ENCODE results near the gene CBFA2T3.

The CBFA2T3 gene

DNA sequence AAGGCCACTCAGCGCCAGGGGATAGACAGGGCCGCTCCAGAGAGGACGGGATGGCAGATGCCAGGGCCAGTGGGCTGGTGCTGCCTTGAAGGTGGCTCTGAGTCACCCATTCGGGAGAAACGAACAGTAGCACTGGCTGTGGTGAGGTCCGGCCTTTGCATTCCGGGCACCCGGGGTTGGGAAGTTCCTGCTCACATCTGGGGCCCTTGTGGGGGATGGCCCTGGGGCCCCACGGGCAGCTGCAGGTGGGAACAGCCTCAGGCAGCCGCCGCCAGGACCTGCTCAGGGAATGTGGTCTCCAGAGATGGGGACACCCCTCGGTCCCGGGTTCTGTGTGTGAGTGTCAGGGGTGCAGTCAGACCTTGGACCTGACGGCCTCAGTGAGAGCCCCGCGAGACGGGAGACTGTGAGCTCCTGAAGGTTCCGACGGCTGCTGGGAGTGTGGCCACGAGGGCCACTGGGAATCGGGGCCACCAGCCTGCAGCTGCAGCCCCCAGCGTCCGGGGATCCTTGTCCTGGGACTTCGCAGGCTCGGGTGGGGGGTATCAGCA lies 1.4 kb downstream of the CBFA2T3 start:
- Mint-ChIP-seq H3K27ac (no peak overlapping the region), H3K36me3 (ENCODE audit: low read depth) (no peaks in the 10 kb centered on the region), H3K27me3 (ENCODE audit: low read depth) (peaks cover 13% of the 10 kb centered on the region), H3K4me1 (peaks cover 19% of the 10 kb centered on the region), H3K9me3 (no peaks in the 10 kb centered on the region), H3K4me3 (no peak overlapping the region)
- no peak for TF ChIP-seq CTCF (IDR thresholded peaks at IDR 0.05; ENCODE audit: unreplicated experiment in 3 of 3)

DNA sequence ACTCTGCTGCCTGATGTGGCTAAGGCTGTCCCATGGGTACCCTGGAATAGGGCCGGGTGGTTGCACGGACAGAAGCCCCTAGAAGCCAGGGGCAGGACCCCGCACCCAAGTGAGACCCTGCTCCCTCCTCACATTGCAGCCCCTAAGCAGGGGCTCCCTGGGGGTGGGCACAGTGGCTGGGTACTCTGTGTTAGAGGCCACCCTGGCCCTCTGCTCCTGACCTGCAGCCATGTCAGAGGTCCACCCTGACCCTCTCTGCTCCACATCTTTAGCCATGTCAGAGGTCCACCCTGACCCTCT lies 2.1 kb downstream of the CBFA2T3 start:
- no peak for TF ChIP-seq CTCF (IDR thresholded peaks at IDR 0.05; ENCODE audit: unreplicated experiment in 3 of 3)
- no peaks in the 10 kb centered on the region for H3K9me3 Mint-ChIP-seq
- no peaks in the 10 kb centered on the region for H3K36me3 Mint-ChIP-seq (ENCODE audit: low read depth)
- no peak overlapping the region for H3K4me3 Mint-ChIP-seq
- H3K27ac Mint-ChIP-seq: no peak overlapping the region
- H3K27me3 Mint-ChIP-seq (ENCODE audit: low read depth): peaks cover 13% of the 10 kb centered on the region
- H3K4me1 Mint-ChIP-seq: peaks cover 21% of the 10 kb centered on the region

DNA sequence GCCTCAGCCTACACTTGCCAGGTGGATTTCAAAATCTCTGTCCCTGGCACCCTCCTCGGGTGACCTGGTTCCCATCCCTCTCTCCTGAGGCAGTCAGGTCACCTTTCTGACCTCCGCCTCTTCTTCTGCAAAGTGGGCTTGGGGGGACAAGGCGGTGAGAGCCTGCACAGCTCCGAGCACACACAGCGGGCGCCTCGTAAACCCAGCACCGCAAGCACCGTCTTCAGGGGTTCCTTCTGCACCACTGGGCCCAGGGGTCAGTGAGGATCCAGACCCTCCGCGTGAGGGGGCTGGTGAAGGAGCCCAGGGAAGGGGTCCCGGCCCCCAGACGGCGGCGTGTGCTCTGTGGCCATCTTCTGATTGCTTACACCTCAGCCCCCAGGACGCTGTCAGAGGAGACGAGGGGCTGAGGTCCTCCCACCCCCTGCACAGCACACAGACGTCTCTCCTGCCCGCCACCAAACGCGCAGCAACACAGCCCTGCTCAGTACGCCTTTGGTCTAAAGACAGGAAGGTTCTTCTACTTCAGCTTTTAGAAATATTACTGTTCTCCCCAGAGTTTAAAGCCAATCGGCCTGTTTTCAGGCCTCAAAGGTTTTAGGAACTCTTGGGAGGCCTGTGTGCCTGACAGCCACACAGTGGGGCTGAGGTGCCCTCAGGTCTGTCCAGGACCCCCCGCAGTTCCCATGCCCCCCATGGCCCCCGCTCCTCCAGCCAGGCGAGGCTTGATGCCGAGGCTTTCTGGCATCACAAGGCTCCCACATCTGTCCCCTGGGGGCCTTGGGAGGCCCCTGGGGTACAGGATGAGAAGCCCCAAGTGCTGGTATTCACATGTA lies 2.7 kb downstream of the CBFA2T3 start:
- Mint-ChIP-seq H3K4me1 (peaks cover 21% of the 10 kb centered on the region), H3K9me3 (no peaks in the 10 kb centered on the region), H3K4me3 (no peak overlapping the region), H3K27me3 (ENCODE audit: low read depth) (peaks cover 13% of the 10 kb centered on the region), H3K36me3 (ENCODE audit: low read depth) (no peaks in the 10 kb centered on the region), H3K27ac (peak overlapping the region in 1 of 3 experiments; percentile 48)
- TF ChIP-seq CTCF (IDR thresholded peaks at IDR 0.05; ENCODE audit: unreplicated experiment in 3 of 3): no peak

DNA sequence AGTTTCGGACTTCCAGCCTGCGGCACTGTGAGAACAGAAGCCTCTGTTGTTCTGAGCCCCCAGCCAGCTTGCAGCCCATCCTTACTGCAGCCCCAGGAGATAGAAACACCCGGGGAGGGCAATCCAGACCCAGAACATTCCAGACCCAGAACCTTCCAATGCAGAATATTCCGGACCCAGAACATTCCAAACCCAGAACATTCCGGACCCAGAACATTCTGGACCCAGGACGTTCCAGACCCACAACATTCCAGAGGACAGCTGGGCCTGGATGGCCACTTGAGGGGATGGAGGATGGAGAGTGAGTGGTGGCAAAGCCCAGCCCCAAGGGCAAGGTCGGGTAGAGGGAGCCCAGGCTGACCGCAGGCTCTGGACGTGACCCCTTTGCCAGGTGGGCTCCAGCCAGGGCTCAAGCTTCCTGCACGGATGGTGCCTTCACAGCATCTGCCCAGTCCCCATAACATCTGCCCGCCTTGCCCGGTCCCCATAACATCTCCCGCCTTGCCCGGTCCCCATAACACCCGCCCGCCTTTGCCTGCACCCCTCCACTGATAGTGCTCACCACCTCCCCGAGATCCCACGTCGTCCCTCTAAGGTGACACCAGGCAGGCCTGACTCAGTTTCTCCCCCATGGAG lies 3.5 kb downstream of the CBFA2T3 start:
- H3K4me3 Mint-ChIP-seq: no peak overlapping the region
- TF ChIP-seq CTCF (IDR thresholded peaks at IDR 0.05; ENCODE audit: unreplicated experiment in 3 of 3): no peak
- H3K4me1 Mint-ChIP-seq: peaks cover 21% of the 10 kb centered on the region
- H3K27me3 Mint-ChIP-seq (ENCODE audit: low read depth): peaks cover 13% of the 10 kb centered on the region
- no peaks in the 10 kb centered on the region for H3K36me3 Mint-ChIP-seq (ENCODE audit: low read depth)
- peak overlapping the region in 1 of 3 experiments; percentile 44 for H3K27ac Mint-ChIP-seq
- H3K9me3 Mint-ChIP-seq: no peaks in the 10 kb centered on the region

GRCh38 chr16:88973007-88973410 lies 4.0 kb downstream of the CBFA2T3 start:
- peak overlapping the region in 2 of 3 experiments; percentile 16 to 44 for H3K27ac Mint-ChIP-seq

More at GRCh38 chr16:88973007-88973410, 4.0 kb downstream of the CBFA2T3 start:
- Mint-ChIP-seq H3K4me1 (peaks cover 21% of the 10 kb centered on the region), H3K27me3 (ENCODE audit: low read depth) (peaks cover 13% of the 10 kb centered on the region), H3K4me3 (peak overlapping the region in 1 of 3 experiments; percentile 47), H3K36me3 (ENCODE audit: low read depth) (no peaks in the 10 kb centered on the region), H3K9me3 (no peaks in the 10 kb centered on the region)
- no peak for TF ChIP-seq CTCF (IDR thresholded peaks at IDR 0.05; ENCODE audit: unreplicated experiment in 3 of 3)

Data from nephron (organoid).